Activated CD4-positive, alpha-beta T cell treated with anti-CD3 and anti-CD28 coated beads, Interleukin-2, amount 10 ng/mL, durations not matched to agents 24 days and 14 days (primary cell): ENCODE results near the gene UBA1. TPM values are rescaled to one million over a fixed set of nuclear protein-coding genes. Genes with fewer than 3 reads are reported as not detected.

Experiments used
- DNase-seq: peaks from one replicate; pipeline ENCODE4 v3.0.0; 2022
- H3K27ac Mint-ChIP-seq: one replicate; pipeline ENCODE4 v1.8.0; 2022; ENCODE audit warnings: mild to moderate bottlenecking, mixed read lengths
- H3K27me3 Mint-ChIP-seq: one replicate; pipeline ENCODE4 v1.8.0; 2022; ENCODE audit warnings: mixed read lengths
- H3K36me3 Mint-ChIP-seq: one replicate; pipeline ENCODE4 v1.8.0; 2022; ENCODE audit warnings: low read depth, mild to moderate bottlenecking, mixed read lengths
- H3K4me1 Mint-ChIP-seq: one replicate; pipeline ENCODE4 v1.8.0; 2021; ENCODE audit warnings: mixed read lengths
- H3K4me3 Mint-ChIP-seq: one replicate; pipeline ENCODE4 v1.8.0; 2022; ENCODE audit warnings: mild to moderate bottlenecking, moderate library complexity, mixed read lengths
- H3K9me3 Mint-ChIP-seq: one replicate; pipeline ENCODE4 v1.8.0; 2021; ENCODE audit warnings: mixed read lengths
- intact Hi-C: fragments of 100-400 bp; cut with micrococcal nuclease; formaldehyde crosslinking; loops from one replicate; pipeline ENCODE4 v1.15.1; 2023
- total RNA-seq: library from RNA; stranded (reverse); gene quantifications from 2 replicates; pipeline ENCODE4 v1.2.3, GENCODE V29; 2022

Gene UBA1
- 233 and 246 TPM in 2 replicates for total RNA-seq

DNA sequence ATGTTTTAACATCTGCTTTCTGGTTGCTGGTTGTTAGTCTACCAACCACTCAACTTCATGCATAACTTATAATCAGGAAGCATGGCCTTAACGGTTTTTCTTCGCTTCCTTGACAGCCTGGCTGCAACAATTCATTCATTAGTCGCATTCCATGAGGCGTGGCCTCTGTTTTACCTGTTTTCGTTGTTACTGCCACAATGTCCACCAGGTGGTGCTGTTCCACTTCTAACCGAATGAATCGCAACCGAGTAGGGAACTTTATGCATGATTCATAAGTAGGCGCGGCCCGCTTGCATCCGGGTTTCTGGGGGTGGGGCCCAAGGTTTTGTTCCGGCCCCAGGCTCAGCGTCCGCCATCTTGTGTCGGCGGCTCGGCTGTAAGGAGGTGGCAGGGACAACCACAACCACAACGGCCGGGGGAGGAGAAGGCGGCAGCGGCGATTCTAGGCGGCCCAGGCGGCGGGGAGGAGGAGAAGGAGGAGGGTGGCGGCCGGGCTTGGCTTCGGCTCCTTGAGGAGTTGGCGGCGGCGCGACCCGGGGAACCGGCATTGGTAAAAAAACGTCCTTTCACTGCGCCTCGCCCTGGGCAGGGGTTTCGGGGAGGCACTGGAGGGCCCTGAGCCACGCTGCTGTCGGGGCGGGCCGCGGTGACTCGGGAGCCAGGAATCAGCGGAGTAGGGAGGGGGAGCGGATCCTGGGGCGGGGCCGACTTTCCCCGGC lies at the start of gene UBA1:
Gene UBA1, plus strand, starts transcription at position 355 of the 719 bp plus-strand sequence. CDS start 4,974 bp downstream, outside the sequence.
- H3K36me3 Mint-ChIP-seq = peaks cover 30% of the 10 kb centered on the region
- DNase-seq = peak; percentile 97
- intact Hi-C loops = loop anchor here (1.0 to 10.0 kb wide), 8 partner anchors 24 to 461 kb away; partner anchors contain the start of genes ELK1, USP11 and UXT
- H3K27me3 Mint-ChIP-seq = no peaks in the 10 kb centered on the region
- H3K4me3 Mint-ChIP-seq = peak within 1 kb of the TSS; percentile 94
- peak within 1 kb of the TSS; percentile 98 for H3K27ac Mint-ChIP-seq
- H3K9me3 Mint-ChIP-seq = no peaks in the 10 kb centered on the region
- H3K4me1 Mint-ChIP-seq = peaks cover 35% of the 10 kb centered on the region

GRCh38 chrX:47143894-47144625 lies 49.6 kb upstream of the UBA1 start:
- Mint-ChIP-seq H3K27me3 (no peaks in the 10 kb centered on the region), H3K4me1 (peaks cover 16% of the 10 kb centered on the region), H3K27ac (peak overlapping the region; percentile 100), H3K36me3 (peaks cover 44% of the 10 kb centered on the region), H3K9me3 (no peaks in the 10 kb centered on the region), H3K4me3 (peak overlapping the region; percentile 100)
- DNase-seq = no peak
- intact Hi-C loops = loop anchor here (2.0 kb wide), 3 partner anchors 47 to 339 kb away; partner anchors contain the start of genes USP11 and ZNF41

DNA sequence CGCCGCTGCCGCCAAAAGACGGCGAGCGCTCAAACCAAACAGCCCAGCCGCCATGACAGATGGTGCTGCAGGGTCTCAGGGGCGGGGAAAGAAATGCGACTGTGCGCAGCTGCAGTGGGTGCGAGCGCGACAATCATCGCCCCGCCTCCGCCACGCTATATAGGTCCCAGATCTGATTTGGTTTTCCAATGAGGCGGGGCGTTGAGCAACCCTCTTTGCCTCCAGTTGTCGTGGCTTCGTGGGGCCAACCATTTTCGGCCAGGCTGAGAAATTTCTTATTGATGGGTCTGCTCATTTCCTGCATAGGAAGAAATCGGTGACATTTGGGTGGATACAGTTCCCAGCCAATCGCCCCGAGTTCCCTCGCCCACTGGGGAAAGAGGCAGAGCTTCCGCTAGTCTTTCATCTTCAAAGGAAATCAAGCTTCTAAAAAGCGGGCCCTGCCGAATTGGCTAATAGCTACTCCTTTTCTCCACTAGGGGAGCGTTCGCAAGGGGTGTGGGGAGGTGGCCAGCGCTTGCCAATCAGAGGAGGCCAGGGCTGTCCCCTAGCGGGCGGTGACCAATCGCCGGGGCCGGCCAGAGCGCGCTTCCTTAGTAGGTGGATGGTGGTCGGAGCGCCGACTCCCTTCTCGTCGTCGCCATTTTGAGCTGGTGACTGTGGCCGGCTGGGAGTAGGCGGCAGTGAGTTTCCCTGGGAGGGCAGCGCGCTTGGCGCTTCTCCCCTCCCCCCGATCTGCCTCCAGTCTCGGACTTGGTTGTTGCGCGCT lies 48.8 kb upstream of the UBA1 start, which contains the start of the genes NDUFB11 and RBM10:
Gene NDUFB11, minus strand, starts transcription at position 77 of the 769 bp plus-strand sequence. Its CDS starts 23 bp downstream, at position 54.
Gene RBM10, plus strand, starts transcription at position 596 of the 769 bp plus-strand sequence. CDS start 2,261 bp downstream, outside the sequence.
- Mint-ChIP-seq H3K36me3 (peaks cover 40% of the 10 kb centered on the region), H3K27me3 (no peaks in the 10 kb centered on the region), H3K4me3 (peak within 1 kb of the TSS; percentile 100), H3K9me3 (no peaks in the 10 kb centered on the region), H3K4me1 (peaks cover 16% of the 10 kb centered on the region), H3K27ac (peak within 1 kb of the TSS; percentile 100)
- intact Hi-C loops = loop anchor here (1.0 to 5.0 kb wide), 6 partner anchors 16 to 512 kb away; partner anchors contain the start of genes CDK16, USP11, UXT and ZNF41
- DNase-seq = peak; percentile 97

DNA sequence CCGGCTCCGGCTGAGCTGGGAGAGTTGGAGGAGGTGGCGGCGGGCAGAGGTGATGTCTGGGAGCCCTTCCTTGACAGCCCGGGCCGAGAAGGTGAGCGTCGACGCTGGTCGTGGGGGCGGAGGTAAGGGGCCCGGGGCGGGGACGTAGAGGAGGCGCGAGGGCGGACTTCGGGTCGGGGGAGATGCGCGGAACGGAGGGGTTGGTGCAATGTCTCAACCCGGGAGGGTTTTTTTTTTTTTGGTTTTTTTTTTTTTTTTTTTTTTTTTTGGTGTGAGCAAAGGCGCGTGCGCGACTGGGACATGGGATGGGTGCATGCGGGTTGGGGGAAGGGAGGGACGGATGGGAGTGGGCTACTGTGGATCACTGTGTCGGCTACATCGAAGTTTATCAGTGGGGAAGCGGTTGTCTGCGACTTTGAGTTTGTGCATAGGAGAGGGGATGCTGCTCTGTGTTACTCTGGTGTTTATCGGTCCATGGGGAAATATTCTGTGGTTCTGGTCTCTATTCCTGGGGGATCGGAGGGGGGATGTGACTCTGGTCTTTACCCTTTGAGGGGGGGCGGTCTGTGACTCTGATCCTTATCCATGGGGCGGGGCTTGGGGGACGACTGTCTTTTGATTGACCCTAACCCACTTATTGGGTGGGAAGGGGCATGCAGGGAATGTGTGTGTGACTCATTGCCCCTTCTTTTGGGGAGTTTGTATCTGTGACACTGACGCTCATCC lies 48.1 kb upstream of the UBA1 start:
- DNase-seq = peak; percentile 60
- Mint-ChIP-seq H3K27ac (peak overlapping the region; percentile 100), H3K4me1 (peaks cover 18% of the 10 kb centered on the region), H3K27me3 (no peaks in the 10 kb centered on the region), H3K36me3 (peaks cover 44% of the 10 kb centered on the region), H3K4me3 (peak overlapping the region; percentile 100), H3K9me3 (no peaks in the 10 kb centered on the region)
- intact Hi-C loops = loop anchor here (1.0 to 5.0 kb wide), 6 partner anchors 16 to 512 kb away; partner anchors contain the start of genes CDK16, USP11, UXT and ZNF41

- DNase-seq = no peak
- H3K27me3 Mint-ChIP-seq = no peaks in the 10 kb centered on the region
- peak overlapping the region; percentile 100 for H3K27ac Mint-ChIP-seq
- peak overlapping the region; percentile 100 for H3K4me3 Mint-ChIP-seq
- H3K9me3 Mint-ChIP-seq = no peaks in the 10 kb centered on the region
- intact Hi-C loops = loop anchor here (5.0 kb wide), 1 partner anchor 511 kb away; the partner anchor contains the start of gene UXT
- peaks cover 43% of the 10 kb centered on the region for H3K36me3 Mint-ChIP-seq
- H3K4me1 Mint-ChIP-seq = peaks cover 16% of the 10 kb centered on the region
Observed at GRCh38 chrX:47146121-47146935, 47.3 kb upstream of the UBA1 start.

GRCh38 chrX:47146936-47147859 lies 46.4 kb upstream of the UBA1 start:
- Mint-ChIP-seq H3K4me3 (peak overlapping the region; percentile 57), H3K36me3 (peaks cover 40% of the 10 kb centered on the region), H3K9me3 (no peaks in the 10 kb centered on the region), H3K4me1 (peaks cover 18% of the 10 kb centered on the region), H3K27me3 (no peaks in the 10 kb centered on the region), H3K27ac (peak overlapping the region; percentile 20)
- intact Hi-C loops = loop anchor here (5.0 kb wide), 1 partner anchor 510 kb away; the partner anchor contains the start of gene UXT
- no peak for DNase-seq

DNA sequence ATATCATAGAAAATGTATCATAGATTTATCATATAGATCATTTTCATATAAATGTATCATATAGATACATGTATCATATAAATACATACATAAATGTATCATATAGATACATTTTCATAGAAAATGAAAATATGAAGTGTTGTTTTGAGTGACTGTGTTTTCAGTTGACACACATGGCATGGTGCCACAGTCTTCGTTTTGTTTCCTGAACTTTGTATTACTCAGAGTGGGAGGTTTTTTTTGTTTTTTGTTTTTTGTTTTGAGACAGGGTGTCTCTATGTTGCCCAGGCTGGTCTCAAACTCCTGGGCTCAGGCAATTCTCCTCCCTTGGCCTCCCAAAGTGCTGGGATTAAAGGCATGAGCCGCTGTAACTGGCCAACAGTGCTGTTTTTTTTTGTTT lies 44.7 kb upstream of the UBA1 start:
- DNase-seq = no peak
- Mint-ChIP-seq H3K27me3 (no peaks in the 10 kb centered on the region), H3K4me3 (no peak overlapping the region), H3K4me1 (peaks cover 12% of the 10 kb centered on the region), H3K36me3 (peaks cover 32% of the 10 kb centered on the region), H3K9me3 (no peaks in the 10 kb centered on the region), H3K27ac (no peak overlapping the region)
- intact Hi-C loops = loop anchor here (5.0 kb wide), 1 partner anchor 508 kb away; the partner anchor contains the start of gene UXT

DNA sequence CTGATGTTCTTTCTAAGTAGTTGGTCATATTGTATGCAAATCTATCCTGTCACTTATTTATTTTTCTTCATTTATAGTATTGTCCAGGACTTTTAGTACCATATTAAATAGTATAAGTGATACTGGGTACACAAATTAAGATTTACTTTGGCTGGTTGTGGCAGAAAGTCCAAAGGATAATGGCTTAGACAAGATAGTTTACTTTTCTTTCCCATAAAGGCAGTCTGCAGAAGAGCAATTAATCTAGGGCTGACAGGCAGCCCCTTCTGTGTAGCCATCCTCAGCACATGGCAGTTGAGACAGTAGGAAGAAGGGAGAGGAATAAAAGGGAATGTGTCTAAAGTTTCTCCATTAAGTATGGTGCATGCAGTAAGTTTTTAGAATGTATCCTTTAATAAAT lies 42.2 kb upstream of the UBA1 start:
- Mint-ChIP-seq H3K9me3 (no peaks in the 10 kb centered on the region), H3K4me3 (no peak overlapping the region), H3K27ac (no peak overlapping the region), H3K4me1 (peaks cover 10% of the 10 kb centered on the region), H3K27me3 (no peaks in the 10 kb centered on the region), H3K36me3 (peaks cover 33% of the 10 kb centered on the region)
- intact Hi-C loops = no loop called here
- no peak for DNase-seq

DNA sequence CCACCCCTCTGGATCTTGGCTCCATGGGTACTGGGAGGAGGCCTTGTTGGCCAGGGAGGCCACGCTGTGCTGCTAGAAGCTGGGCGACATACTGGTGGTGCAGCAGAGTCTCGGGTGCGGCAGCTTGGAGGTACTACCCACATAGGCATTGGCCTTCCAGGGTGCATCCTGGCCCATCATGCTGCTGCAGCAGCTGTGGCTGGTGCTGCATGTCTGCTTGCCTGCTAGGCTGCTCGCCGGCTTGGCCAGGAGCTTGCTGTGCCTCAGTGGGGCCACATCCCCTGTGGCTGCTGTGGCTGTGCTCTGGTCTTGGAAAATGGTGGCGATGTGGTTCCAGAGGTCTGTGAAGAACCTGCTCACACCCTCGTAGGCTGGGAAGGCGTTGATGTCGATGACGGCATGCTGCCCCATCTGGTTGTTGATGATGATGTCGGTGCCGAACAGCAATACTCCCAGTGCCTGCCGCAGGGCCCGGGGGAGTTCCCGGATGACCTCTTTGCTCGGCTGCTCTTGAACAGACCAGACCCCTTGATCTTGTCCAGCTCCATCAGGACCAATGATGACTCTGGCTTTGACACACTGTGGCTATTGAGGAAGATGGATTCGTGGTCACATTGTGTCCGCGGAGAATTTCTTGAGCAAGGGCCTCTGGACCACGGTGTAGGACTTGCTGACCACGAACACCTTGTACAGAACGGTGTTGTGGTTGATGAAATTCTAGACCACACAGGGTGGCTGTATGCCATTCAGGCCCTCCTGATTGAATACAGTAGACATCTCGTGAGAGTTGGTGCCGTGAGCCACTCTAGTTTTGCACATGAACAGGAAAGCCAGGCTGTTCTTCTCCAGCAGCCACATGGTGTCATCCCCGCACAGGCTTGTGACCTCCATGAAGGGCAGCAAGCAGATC lies 36.8 kb upstream of the UBA1 start:
- no peaks in the 10 kb centered on the region for H3K27me3 Mint-ChIP-seq
- no peak overlapping the region for H3K27ac Mint-ChIP-seq
- no peak overlapping the region for H3K4me3 Mint-ChIP-seq
- no peaks in the 10 kb centered on the region for H3K4me1 Mint-ChIP-seq
- no peaks in the 10 kb centered on the region for H3K9me3 Mint-ChIP-seq
- intact Hi-C loops = no loop called here
- no peak for DNase-seq
- peaks cover 22% of the 10 kb centered on the region for H3K36me3 Mint-ChIP-seq

DNA sequence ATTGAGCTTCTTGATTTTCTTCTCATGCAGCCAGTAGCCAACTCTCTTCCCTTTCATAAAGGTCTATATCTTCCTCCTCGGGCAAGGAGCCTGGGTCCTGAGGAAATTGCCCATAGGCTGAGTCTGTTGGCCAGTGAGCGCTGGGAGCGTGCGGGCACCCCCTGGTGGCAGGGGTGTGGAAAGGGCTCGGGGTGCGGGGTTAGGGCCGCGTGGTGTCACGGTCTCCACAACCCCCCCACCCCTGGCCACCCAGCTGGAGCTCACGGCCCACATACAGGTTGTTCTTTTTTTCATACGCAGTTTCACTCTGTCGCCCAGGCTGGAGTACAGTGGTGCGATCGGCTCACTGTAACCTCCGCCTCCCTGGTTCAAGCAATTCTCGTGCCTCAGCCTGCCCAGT lies 35.5 kb upstream of the UBA1 start:
- peaks cover 25% of the 10 kb centered on the region for H3K36me3 Mint-ChIP-seq
- no peak for DNase-seq
- intact Hi-C loops = no loop called here

More for the DNA sequence above, 35.5 kb upstream of the UBA1 start:
- no peaks in the 10 kb centered on the region for H3K9me3 Mint-ChIP-seq
- peaks cover 2% of the 10 kb centered on the region for H3K4me1 Mint-ChIP-seq
- no peak overlapping the region for H3K4me3 Mint-ChIP-seq
- no peak overlapping the region for H3K27ac Mint-ChIP-seq
- H3K27me3 Mint-ChIP-seq = no peaks in the 10 kb centered on the region
